ENCODE measurements around the gene FAM98A.

FAM98A gene

GRCh38 chr2:33595385-33595784 is 3.7 kb downstream of the FAM98A start:
- no peak for DNase-seq

- DNase-seq: no peak
These were observed 9.7 kb downstream of the FAM98A start for GRCh38 chr2:33589444-33589843.

GRCh38 chr2:33588232-33588631 is 10.9 kb downstream of the FAM98A start:
- no peak for DNase-seq

GRCh38 chr2:33586766-33587165 is 12.3 kb downstream of the FAM98A start:
- DNase-seq: no peak

GRCh38 chr2:33583194-33583938 is 15.7 kb downstream of the FAM98A start:
- DNase-seq: peak; percentile 39

- no peak for DNase-seq
These were observed 17.2 kb downstream of the FAM98A start for GRCh38 chr2:33581872-33582271.

GRCh38 chr2:33579227-33579626 is 19.9 kb downstream of the FAM98A start:
- peak; percentile 40 for DNase-seq

GRCh38 chr2:33577668-33578067 is 21.4 kb downstream of the FAM98A start:
- no peak for DNase-seq

- DNase-seq: no peak
These were observed 22.0 kb downstream of the FAM98A start for GRCh38 chr2:33577084-33577483.

GRCh38 chr2:33573657-33574056 is 25.4 kb downstream of the FAM98A start:
- DNase-seq: no peak

GRCh38 chr2:33570681-33571080 is 28.4 kb downstream of the FAM98A start:
- no peak for DNase-seq

GRCh38 chr2:33561872-33562271 is 37.2 kb downstream of the FAM98A start:
- no peak for DNase-seq

- no peak for DNase-seq
These were observed 39.1 kb downstream of the FAM98A start for GRCh38 chr2:33560017-33560416.

- no peak for DNase-seq
These were observed 39.8 kb downstream of the FAM98A start for GRCh38 chr2:33559328-33559727.

- DNase-seq: no peak
These were observed 43.4 kb downstream of the FAM98A start for GRCh38 chr2:33555681-33556080.

GRCh38 chr2:33552758-33553461 is 46.2 kb downstream of the FAM98A start:
- no peak for DNase-seq

GRCh38 chr2:33550206-33550605 is 48.9 kb downstream of the FAM98A start:
- DNase-seq: no peak

- DNase-seq: no peak
These were observed 57.9 kb downstream of the FAM98A start for GRCh38 chr2:33541243-33541642.

- DNase-seq: peak; percentile 42
These were observed 63.7 kb downstream of the FAM98A start for GRCh38 chr2:33535421-33535820.

Data from NCI-H1694 (cell line).